LNCAP (cell line): ENCODE measurements around the gene TNP2.

ENCODE experiments used
- TF ChIP-seq, protein P1 (sequence below): fragments of 450-650 bp; IDR thresholded peaks from 2 replicates; pipeline ENCODE4 v1.5.1; 2017; ENCODE audit warnings: mild to moderate bottlenecking

The TNP2 gene

DNA sequence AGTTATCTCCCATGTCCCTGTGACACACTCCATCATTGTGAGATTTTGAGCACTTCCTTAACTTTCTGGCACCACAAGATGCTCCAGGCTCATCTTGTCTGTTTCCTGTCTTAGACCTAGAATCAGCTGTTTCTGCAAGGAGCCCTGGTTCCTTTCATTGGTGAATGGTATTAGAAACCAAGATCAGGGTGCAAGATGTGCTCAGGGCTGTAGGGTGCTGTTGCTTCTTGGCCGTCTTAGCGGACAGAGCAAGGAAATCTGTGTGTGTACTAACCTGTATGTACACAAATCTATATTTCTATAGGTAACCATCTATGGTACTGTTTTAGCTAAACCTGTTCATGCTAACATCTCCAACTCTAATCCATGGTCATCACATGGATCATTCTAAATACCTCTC is 20.1 kb upstream of the TNP2 start:
- TF ChIP-seq, protein P1, sequence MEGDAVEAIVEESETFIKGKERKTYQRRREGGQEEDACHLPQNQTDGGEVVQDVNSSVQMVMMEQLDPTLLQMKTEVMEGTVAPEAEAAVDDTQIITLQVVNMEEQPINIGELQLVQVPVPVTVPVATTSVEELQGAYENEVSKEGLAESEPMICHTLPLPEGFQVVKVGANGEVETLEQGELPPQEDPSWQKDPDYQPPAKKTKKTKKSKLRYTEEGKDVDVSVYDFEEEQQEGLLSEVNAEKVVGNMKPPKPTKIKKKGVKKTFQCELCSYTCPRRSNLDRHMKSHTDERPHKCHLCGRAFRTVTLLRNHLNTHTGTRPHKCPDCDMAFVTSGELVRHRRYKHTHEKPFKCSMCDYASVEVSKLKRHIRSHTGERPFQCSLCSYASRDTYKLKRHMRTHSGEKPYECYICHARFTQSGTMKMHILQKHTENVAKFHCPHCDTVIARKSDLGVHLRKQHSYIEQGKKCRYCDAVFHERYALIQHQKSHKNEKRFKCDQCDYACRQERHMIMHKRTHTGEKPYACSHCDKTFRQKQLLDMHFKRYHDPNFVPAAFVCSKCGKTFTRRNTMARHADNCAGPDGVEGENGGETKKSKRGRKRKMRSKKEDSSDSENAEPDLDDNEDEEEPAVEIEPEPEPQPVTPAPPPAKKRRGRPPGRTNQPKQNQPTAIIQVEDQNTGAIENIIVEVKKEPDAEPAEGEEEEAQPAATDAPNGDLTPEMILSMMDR: no peak

DNA sequence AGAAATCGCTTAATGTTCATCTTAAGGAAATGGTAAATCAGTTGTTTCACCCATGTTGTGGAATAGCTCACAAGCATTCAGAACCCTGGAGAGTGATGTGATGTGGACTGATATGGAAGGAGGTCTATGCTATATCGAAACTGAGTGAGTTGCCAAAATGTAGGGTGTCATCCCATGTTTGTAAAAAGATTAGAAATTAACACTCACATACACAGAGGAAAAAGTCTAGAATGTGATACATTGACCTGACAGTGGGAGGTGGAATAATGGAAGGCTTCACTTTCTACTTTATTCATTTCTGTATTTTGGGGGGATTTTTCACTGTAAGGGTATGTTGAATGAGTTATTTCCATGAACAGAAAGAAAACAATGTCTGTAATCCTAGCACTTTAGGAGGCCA is 16.7 kb upstream of the TNP2 start:
- TF ChIP-seq, protein P1: no peak

DNA sequence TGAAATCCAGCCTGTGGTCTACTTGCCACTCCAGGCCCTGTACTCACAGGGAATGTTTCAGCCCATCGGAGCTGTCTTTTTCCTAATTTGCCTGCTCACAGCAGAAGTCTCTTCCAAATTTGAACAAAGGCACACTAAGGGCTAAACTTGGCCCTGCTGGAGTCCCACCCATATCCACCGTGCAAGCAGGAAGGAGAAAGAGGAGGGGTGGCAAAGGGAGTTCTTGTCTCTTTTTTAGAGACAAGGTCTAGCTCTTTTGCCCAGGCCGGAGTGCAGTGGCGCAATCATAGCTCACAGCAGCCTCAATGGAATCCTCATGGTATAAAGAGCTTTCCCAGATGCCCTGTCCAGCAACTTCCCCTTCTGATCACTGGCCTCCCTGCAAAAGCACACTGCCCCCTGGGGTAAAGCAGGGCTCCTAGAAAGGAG is 14.7 kb upstream of the TNP2 start:
- TF ChIP-seq, protein P1: no peak

DNA sequence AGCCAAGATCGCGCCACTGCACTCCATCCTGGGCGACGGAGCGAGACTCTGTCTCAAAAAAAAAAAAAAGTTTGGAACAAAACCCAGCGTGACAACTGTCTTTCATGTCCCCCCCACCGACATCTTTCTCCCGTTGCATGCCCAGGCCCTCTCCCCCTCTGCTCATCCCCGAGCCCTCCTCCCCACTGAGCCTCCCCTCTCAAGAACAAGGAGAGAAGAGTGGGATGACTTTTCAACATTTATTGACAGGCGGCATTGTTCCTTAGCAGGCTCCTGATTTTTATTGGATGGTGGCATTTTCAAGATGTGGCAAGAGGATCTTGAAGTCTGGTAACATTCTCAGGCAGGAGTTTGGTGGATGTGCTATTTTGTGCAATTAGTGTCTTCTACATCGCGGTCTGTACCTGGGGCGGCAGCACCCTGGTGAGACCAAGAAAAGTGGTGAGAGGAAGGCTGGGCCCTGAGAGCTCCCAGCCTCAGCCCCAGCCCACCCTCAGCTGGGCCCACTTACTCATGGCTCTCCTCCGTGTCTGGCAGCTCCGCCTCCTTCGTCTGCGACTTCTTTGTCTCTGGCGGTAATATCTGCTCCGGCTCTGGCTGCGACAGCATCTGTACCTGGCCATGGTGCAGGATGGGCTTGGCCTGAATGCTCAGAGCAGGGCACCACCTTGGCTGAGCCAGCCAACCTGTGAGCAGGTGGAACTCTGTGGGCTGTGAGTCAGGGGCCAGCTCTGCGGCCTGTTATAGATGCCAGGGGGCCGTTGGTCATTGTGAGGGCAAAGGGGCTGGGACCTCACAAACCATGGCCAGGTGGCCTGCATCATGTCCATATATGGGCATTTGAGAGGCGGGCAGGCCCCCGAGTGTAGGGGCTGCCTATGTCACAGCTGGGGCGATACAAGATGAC is 11.7 kb upstream of the TNP2 start, which contains the start of gene PRM1:
Gene PRM1, minus strand, starts transcription at position 715 of the 907 bp plus-strand sequence. Its CDS starts 92 bp downstream, at position 623.
- TF ChIP-seq, protein P1: no peak

DNA sequence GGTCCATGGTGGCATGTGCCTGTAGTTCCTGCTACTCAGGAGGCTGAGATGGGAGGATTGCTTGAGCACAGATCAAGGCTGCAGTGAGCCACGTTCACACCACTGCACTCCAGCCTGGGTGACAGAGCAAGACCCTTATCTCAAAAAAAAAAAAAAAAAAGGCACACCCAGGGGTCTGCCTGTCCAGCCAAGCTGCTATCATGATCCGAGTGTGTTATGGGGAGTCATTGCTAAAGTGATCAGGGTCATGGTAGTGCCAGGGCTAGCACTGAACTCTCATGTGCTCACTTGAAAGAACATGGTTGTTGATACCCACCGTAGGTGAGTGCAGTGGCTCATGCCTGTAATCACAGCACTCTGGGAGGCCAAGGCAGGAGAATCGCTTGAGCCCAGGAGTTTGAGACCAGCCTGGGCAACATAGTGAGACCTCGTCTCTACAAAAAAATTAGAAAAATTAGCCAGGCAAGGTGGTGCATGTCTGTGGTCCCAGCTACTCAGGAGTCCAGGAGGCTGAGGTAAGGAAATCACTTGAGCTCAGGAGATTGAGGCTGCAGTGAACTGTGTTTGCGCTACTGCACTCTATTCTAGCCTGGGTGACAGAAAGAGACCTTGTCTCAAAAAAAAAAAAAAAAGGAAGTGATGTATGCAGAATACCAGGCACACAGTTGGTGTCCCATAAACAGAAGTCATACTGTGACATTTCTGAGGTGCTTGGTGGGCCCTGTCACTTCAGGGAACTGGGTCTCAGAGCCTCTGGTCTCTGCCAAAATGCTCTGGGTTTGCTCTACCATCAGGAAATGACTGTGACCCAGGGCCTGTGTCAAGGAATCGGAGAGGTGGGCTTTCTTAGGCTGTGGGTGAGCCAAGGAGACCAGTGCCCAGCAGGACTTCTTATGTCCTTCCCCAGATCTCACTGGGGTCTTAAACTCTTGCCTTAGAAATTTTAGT is 9.8 kb upstream of the TNP2 start:
- TF ChIP-seq, protein P1: no peak

DNA sequence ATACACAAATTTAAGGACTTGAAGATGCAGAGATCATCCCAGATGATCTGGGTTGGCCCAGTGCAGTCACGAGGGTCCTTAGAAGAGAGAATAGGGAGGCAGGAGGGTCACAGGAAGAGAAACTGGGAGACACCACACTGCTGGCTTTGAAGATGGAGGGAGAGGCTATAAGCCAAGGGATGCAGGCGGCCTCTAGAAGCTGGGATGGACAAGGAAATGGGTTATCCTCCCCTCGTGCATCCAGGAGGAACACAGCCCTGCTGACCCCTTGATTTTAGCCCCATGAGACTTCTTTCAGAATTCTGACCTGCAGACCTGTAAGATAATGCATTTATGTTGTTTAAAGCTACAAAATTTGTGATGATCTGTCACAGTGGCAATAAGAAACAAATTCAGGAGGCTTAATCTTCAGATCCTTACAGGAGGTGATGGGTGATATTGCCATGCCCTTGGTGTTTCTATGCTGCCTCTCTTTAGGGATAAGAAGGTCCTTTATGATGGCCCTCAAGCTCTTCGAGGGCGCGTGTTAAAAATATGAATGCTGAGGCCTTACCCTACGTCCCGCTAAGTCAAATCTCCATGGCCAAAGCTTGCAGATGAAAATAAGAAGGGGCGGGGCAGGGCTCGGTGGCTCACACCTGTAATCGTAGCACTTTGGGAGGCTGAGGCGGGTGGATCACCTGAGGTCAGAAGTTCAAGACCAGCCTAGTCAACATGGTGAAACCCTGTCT is 8.6 kb upstream of the TNP2 start:
- TF ChIP-seq, protein P1: no peak
